Uterus (tissue), 2 donors: ENCODE measurements around the gene FOXB2.

Experiments used
- CTCF ChIP-seq, 4 experiments: fragments of 200-600 bp in 2 of 4; fragments of 450-650 bp in 2 of 4; sonication (generic) in 2 of 4; IDR thresholded peaks; one replicate each; pipeline ENCODE4 v1.5.1; 2016 to 2019; ENCODE audit warnings: antibody characterized with exemption in 4 of 4, mild to moderate bottlenecking in 2 of 4, moderate library complexity in 1 of 4
- POLR2A ChIP-seq, 2 donors: fragments of 450-650 bp; IDR thresholded peaks; one replicate each; pipeline ENCODE4 v1.6.1; 2016; ENCODE audit warnings: antibody characterized with exemption in 2 of 2, mild to moderate bottlenecking in 1 of 2, moderate library complexity in 1 of 2

- TF ChIP-seq CTCF (IDR thresholded peaks at IDR 0.05) (no peak), POLR2A (IDR thresholded peaks at IDR 0.05) (no peak)
Measured at GRCh38 chr9:77018058-77018968, 1.1 kb upstream of the FOXB2 start.
